ENCODE data around the gene YAP1.
"Not testable (repeated sequence)": the region's sequence is repeated elsewhere in the genome, so short reads cannot be mapped to it uniquely, and the experiment has no call there.

YAP1 gene

DNA sequence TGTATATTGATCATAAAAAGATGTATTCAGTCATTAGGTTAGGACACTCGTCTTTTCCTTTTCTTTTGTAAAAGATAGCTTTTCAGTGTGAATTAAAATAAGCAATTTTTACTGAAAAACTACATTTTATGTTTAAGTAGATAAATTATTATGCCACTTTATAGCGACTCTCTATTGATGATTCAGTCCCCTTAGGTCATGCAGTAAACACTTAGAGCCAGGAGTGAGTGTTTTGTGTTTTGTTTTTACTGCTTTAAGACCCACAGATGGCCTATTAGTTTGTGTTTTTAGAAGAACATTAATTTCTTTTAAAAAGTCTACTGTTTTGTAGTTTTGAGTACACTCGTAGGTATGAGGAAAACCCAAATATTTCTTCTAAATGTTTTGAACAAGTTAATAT lies 86.6 kb downstream of the YAP1 start:
- no peak for DNase-seq (ENCODE audit: low read depth in 2 of 2, low spot score in 1 of 2)

DNA sequence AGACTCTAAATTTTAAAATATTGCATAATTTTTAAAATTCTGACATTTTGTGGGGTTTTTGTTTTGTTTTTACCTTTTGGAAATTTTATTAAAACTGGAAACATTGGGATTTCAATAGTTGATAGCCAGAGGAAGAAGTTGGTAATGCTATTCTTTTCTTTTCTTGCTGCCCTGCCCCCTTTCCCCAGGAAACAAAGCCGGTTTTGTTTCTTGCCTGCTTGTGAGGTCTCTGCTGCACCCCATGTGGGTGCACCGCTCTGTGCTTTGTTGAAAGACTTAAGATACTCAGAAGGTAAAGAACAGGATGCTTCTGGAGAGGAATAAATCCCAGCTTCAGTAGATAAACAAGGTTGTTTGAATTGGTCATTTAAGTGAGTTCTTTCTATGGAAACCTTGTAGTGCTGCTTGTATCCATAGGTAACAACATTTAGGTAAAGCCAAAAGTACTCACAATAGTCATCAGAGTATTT lies 87.5 kb downstream of the YAP1 start:
- no peak for DNase-seq (ENCODE audit: low read depth in 2 of 2, low spot score in 1 of 2)

DNA sequence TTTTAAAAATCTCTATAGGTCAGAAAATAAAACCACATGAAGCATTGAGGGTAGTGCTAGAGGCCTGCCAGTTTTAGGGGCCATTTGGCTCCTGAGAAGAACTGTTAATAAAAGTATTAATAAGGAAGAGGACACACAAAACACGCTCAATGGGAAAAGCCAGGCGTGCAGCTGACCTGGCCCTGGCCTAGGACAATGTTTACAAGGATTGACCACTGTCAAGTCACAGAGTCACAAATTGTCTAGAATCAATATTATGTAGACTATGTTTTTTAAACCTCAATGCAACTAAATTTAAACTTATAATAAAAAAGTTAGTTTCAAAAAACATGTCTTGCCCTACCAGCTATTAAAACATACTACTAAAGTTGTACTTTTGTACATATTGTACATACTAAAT lies 89.4 kb downstream of the YAP1 start:
- DNase-seq (ENCODE audit: low read depth in 2 of 2, low spot score in 1 of 2): no peak

DNA sequence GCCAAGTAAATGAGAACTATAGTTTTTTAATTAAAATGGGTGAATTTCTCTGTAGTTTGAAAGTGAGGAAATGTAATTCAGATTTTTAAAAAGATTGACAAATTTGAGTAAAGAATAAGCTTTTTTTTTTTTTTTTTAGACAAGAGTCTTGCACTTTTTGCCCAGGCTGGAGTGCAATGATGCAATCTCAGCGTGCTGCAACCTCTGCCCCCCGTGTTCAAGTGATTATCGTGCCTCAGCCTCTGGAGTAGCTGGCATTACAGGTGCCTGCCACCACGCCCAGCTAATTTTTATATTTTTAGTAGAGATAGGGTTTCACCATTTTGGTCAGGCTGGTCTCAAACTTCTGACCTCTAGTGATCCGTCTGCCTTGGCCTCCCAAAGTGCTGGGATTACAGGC lies 90.1 kb downstream of the YAP1 start:
- DNase-seq (ENCODE audit: low read depth in 2 of 2, low spot score in 1 of 2): not testable (repeated sequence)

DNA sequence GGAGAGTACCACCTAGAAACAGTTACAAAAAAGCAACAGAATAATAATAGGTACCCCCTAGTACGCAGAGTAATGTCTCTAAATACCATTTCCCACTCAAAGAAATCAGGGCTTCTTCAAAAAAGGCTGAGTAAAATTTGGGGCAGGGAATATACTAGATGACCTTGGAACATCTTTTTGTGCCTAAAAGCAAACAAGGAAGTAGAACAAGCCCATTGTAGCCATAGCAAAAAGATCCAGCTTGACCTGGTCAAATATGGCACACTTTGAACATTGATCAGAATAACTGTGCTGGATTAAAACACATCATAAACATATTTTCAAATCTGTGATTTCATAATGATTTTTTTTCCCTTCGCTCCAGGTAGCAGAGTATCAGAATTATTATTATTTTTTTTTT lies 91.5 kb downstream of the YAP1 start:
- DNase-seq (ENCODE audit: low read depth in 2 of 2, low spot score in 1 of 2): no peak

DNA sequence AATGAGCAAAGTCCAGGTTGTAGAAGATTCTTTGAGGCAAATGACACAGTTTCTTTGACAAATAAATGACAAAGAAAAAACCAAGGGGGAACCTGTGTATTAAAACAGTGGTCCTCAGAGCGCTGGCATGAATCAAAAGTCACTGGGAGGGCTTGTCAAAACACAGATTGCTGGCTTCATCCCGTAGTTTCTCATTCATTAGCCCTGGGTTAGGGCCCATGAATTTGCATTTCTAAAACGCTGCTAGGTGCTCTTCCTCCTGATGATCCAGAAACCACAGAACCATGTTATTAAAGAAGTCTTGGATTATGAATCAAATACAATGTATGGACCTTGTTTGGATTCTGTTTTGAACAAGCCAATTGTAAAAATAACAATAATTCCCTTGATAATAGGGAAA lies 92.7 kb downstream of the YAP1 start:
- DNase-seq (ENCODE audit: low read depth in 2 of 2, low spot score in 1 of 2): no peak

DNA sequence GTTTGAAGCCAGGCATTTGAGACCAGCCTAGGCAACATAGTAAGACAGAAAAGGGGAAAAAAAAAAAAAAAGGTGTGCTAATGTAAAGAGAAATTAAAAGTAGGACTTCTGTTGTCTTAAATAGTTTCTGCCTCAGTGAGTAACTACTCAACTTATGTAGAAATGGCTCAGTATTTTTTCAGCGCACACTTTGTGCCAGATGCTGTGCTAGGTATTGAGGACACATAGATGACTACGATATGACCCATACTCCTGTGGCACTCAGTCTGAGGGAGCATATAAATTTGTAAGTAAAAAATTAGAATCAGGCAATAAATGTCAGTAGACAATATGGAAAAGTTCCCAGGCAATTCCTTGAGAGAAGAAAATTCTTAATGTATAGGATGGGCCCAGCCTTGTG lies 93.9 kb downstream of the YAP1 start:
- DNase-seq (ENCODE audit: low read depth in 2 of 2, low spot score in 1 of 2): no peak

DNA sequence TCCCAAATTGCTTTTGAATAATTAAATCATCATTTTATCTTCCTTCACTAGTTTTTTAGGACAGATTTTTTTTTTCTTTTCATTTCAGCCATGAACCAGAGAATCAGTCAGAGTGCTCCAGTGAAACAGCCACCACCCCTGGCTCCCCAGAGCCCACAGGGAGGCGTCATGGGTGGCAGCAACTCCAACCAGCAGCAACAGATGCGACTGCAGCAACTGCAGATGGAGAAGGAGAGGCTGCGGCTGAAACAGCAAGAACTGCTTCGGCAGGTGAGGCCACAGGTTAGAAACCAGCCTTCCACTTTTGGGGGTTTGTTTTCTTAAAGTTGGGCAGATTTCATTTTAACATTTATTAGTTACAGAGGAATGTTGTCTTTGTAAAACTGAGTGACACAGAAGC lies 95.6 kb downstream of the YAP1 start:
- no peak for DNase-seq (ENCODE audit: low read depth in 2 of 2, low spot score in 1 of 2)

DNA sequence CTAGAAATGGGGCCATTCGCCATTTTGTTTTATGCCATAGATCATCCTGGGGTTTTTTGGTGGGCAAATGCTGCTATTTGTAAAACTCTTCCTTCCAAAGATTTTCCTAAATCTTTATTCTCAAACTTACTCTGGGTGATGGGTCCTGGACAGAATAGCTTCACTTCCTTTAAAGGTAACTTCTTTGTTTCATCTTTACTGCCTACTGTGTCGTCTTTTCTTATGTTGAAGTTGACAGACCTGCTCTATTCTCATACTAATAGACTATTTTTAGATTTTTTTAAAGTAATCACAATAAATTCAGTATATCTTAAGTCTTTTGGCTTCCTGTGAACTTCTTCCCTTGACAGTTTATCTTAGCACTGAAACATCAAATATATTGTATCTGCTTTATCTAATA lies 98.6 kb downstream of the YAP1 start:
- no peak for DNase-seq (ENCODE audit: low read depth in 2 of 2, low spot score in 1 of 2)

DNA sequence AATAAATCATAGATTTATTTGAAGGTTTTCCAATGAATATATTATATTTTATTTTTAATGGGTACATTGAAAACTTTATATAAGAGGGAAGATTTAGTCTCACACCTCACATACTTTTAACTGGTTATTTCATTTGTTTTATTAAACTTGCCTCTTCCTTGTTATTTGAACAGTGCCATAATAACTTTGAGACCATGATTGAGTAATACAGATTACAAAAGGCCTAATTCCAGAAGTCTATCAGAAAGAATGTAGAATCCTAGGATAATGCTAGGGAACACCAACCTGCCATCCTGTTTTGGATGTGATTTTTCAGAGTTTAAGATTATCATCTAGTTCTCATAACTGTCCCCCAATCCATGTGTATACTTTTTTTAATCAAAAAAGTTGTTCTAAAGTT lies 104.4 kb downstream of the YAP1 start:
- DNase-seq (ENCODE audit: low read depth in 2 of 2, low spot score in 1 of 2): no peak

DNA sequence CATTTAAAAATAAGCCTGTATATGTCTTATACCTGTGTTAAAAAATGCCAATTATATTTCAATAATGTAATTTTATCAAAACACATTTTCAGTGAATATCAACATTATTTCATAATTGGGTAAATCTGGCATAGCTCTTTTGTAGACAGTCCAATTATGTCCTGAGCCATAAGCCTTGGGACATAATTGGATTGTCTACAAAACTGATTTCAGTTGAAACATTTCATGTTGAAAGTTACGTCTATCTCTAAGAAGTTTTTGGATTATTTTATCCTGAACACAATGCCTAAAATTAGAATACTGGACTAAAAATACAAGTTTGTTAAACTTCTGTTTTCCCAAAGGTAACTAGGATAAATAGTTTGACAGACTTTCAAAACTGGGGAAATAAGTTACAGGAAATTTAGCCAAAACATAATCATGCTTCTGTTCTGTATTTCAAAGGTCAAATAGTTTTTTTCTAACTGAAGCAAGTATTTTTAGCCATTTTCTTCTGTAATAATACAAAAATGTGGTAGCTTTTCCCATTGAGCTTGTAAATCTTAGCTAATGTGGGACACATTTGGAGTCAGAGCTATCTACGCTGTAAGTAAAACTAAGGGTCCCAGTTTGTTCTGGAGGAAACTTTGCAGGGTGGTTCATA lies 106.3 kb downstream of the YAP1 start:
- no peak for DNase-seq (ENCODE audit: low read depth in 2 of 2, low spot score in 1 of 2)

DNA sequence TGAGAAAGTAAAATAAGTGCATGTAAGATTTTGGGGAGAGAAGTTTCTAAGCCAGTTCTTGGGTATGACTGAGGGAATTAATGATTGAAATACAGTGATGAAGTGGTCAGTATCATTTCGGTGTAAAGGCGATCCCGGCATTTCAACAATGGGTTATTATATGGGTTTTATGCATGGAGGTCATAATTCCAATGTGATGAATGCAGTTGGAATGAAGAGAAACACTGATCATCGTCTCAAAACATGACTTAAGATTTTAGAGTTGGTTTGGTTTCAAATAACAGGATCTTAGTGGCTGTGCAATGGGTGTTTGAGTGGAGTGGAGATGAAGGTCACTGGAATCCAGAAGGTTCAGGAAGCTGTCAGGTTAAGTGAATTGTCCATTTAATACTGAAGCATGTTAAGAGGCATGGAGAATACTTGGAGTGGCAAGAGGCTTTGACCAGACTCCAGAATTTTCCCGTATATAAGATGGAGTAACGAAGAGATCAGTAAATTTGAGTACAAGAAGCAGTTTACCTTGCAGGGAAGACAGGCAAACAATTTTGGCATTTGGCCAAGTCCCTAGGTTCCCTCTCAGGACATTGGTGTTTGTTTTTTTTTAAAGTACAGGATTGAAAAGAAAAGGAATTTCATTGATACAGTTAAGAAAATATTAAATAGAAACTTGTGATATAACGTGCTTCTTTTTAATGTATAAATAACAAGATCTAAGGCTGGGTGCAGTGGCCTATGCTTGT lies 110.7 kb downstream of the YAP1 start:
- no peak for DNase-seq (ENCODE audit: low read depth in 2 of 2, low spot score in 1 of 2)

DNA sequence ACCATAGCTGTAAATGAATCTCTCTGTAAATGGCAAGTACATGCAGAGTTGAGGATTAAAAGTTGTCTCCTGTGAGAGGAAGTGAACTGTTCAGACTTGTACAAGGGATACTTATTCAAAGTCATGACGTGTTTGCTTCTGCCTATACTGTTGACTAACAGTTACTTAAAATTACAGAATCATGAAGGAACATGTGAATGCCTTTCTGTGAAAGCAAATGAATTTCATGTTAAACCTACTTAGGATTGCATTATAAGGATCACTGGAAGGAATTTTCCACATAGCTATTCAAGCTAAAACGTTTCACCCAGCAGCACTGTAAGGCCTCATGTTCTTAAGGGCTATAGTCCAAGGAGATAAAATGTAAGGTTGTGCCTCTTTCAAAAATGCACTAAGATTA lies 113.6 kb downstream of the YAP1 start:
- no peak for DNase-seq (ENCODE audit: low read depth in 2 of 2, low spot score in 1 of 2)

DNA sequence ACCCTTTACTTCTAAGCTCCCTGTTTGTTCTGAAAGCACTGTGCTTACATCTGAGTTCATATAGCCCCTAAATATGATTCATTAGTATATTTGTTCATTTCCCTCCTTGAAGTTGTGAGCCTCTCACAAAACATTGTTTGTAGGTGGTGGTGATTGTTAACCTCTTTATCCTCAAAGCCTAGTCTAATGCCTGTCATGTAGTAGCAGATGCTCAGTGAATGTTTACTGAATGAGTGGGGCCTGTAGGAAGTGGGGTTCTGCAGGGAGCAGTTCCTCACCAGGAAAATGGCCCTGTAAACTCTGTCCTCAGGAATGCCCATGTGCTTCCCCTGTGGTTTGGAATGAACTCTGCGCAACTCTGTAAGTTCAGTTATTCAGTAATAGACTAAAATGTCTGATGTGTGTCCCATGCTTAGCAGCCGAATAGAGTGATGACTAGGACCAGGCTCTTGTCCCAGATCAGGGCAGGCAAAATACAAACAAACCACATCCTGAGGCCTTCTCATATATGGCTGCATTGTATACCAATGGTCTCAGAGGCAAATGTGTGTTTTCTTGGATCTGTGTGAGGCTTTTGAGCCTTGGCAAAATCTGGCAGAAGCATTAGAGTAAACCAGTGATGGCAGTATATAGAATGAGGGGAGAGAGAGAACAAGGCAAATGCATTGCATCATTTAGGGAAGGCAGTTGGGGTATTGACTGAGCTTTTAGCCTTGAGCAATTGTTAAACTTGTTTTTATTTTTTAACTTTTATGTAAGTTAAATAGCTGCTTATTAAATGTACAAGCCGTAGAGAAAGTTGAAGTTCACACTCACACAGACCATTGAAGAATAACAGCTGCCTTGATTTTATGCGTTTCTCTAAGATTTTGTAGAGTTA lies 115.7 kb downstream of the YAP1 start:
- DNase-seq (ENCODE audit: low read depth in 2 of 2, low spot score in 1 of 2): no peak

DNA sequence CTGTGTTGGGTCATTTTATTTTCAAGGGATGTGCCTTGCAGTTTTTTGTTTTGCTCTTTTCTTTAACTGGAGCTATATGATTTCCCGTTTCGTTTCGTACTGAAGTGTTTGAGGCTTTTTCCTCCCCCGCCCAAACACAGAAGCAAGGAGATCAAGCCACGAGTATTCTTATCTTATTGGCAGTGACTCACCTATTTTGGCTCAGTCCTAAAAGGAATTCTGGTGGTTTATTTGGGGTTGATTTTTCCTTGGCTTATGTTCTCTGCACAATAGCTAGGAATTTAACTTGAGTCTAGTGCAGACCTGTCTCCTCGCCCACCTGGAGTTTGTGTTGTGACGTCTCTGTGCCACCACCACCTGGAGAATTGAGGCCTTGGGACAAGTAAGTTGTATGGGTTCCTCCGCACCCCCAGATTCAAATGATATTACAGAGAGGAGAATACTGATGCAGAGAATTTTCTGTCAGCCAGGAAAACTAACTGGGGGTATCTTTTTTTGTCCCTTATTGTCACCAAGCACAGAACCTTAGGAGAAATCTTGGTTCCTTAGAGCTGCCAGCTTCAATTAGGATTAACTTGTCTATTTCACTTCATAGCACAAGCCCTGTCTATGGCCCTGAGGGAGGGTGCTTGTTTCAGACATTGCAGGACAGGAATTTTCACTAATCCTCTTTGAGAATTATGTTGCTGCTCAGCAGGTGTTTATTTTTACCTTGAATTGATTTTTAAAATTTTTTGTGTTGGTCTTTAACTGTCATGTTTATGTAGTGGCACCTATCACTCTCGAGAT lies 116.6 kb downstream of the YAP1 start:
- no peak for DNase-seq (ENCODE audit: low read depth in 2 of 2, low spot score in 1 of 2)

DNA sequence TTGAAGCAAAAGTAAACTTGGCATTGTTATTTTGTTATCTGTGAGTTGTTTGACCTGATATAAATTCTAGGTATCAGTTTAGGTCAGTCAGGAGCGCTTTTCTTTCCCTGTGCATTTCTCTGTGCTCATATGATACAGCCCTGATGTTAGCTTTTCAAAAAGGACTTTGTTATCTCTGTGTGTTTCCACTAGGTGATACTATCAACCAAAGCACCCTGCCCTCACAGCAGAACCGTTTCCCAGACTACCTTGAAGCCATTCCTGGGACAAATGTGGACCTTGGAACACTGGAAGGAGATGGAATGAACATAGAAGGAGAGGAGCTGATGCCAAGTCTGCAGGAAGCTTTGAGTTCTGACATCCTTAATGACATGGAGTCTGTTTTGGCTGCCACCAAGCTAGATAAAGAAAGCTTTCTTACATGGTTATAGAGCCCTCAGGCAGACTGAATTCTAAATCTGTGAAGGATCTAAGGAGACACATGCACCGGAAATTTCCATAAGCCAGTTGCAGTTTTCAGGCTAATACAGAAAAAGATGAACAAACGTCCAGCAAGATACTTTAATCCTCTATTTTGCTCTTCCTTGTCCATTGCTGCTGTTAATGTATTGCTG lies 119.4 kb downstream of the YAP1 start:
- no peak for DNase-seq (ENCODE audit: low read depth in 2 of 2, low spot score in 1 of 2)

DNA sequence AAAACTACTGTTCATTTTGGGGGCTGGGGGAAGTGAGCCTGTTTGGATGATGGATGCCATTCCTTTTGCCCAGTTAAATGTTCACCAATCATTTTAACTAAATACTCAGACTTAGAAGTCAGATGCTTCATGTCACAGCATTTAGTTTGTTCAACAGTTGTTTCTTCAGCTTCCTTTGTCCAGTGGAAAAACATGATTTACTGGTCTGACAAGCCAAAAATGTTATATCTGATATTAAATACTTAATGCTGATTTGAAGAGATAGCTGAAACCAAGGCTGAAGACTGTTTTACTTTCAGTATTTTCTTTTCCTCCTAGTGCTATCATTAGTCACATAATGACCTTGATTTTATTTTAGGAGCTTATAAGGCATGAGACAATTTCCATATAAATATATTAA lies 119.9 kb downstream of the YAP1 start:
- DNase-seq (ENCODE audit: low read depth in 2 of 2, low spot score in 1 of 2): no peak

DNA sequence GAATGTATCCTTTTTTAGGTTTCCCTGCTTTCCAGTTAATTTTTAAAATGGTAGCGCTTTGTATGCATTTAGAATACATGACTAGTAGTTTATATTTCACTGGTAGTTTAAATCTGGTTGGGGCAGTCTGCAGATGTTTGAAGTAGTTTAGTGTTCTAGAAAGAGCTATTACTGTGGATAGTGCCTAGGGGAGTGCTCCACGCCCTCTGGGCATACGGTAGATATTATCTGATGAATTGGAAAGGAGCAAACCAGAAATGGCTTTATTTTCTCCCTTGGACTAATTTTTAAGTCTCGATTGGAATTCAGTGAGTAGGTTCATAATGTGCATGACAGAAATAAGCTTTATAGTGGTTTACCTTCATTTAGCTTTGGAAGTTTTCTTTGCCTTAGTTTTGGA lies 120.7 kb downstream of the YAP1 start:
- no peak for DNase-seq (ENCODE audit: low read depth in 2 of 2, low spot score in 1 of 2)

DNA sequence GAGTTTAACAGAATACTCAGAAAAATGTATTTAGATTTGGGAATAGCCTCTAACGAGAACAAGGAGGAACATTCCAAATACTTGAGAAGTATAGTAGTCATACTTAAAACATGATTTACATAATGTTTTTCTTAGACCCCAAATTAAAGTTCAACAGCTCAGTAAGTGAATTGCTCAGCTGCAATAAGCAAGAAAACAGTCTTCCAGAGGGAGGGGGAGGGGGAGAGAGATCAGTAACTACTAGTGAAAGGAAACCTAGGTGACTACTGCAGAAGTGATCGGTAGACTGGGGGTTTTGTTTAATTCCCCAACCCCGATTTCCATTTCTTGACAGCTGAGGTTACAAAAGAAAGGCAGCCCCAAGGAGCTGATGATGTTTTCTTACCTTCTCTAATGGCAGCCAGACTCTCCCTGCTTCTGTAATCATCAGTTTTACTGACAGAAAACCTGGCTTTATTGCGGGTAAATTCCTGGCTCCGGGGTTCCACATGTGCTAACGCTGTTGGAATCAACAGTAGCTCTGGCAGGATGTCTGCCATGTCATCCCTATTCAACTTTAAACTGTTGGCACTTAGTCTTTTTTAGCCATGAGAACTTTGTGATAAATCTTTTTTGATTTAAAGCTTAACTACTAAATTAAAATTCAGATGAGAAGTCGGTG lies 124.7 kb downstream of the YAP1 start:
- no peak for DNase-seq (ENCODE audit: low read depth in 2 of 2, low spot score in 1 of 2)

DNA sequence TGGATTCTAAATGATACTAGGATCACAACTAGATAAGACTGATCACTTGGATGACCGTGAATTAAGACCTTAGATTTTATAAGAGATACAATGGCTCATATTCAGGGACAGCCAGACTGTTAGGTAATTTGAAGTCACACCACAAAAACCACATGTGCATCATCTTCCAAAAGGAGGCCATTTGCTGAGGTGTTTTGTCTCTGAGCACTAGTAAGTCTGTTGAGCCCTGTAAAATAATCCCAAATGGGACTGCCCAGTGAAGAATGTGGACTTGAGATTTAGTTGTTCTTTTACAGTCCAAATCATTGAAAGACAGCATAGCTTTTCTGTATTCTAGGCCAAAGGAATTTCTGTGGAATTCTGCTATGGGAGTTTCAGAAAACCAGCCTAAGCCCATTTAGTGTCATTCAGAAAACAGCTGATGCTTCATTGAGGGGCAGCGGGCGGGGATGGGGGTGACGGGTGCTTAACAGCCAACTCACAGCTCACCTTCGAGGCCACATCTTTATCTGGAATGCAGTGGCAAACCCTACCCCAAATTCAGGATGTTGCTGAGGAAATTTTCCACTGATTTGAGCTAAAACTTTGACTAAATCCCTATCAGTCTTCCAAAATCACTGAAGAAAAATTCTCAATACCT lies 127.0 kb downstream of the YAP1 start:
- no peak for DNase-seq (ENCODE audit: low read depth in 2 of 2, low spot score in 1 of 2)

Measured in stimulated activated CD8-positive, alpha-beta memory T cell treated with anti-CD3 and anti-CD28 coated beads, Interleukin-4, amount 100 ng/mL, for 4 hours (primary cell).